ENCODE measurements around the gene TCP11.

DNA sequence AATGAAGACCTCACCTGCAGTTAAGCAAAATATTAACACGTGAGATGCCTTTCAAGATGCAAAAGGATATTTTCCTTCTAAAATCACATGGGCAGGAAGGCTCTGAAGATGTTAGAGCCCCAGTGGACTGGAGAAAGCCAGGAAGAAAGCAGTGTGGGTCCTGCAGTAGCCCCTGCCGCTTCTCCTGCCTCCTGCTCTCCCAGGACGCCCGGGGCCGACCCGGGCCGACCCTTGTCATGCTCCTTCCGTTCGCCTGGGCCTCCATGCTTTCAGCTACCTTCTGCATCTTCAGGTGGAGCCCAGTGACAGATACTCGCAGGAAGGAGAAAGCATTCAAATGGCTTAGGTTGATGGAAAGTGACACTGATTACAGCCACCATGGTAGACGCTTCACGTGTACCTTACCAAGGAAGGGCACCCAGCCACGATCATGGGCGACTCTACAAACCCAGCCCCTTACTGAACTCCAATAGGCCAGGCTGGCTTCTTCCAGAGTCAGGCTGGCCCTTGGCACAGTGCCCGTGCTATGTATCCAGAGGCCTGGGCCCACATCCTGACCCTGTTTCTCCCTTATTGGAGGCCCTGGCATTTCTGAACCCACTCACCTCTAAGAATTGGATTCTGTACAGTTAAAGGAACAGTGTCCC, 69.0 kb downstream of the TCP11 start:
- TF ChIP-seq, protein P1, sequence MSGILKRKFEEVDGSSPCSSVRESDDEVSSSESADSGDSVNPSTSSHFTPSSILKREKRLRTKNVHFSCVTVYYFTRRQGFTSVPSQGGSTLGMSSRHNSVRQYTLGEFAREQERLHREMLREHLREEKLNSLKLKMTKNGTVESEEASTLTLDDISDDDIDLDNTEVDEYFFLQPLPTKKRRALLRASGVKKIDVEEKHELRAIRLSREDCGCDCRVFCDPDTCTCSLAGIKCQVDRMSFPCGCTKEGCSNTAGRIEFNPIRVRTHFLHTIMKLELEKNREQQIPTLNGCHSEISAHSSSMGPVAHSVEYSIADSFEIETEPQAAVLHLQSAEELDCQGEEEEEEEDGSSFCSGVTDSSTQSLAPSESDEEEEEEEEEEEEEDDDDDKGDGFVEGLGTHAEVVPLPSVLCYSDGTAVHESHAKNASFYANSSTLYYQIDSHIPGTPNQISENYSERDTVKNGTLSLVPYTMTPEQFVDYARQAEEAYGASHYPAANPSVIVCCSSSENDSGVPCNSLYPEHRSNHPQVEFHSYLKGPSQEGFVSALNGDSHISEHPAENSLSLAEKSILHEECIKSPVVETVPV (CRISPR knock-in tag; IDR thresholded peaks at IDR 0.05), result no peak
- TF ChIP-seq, protein P2, sequence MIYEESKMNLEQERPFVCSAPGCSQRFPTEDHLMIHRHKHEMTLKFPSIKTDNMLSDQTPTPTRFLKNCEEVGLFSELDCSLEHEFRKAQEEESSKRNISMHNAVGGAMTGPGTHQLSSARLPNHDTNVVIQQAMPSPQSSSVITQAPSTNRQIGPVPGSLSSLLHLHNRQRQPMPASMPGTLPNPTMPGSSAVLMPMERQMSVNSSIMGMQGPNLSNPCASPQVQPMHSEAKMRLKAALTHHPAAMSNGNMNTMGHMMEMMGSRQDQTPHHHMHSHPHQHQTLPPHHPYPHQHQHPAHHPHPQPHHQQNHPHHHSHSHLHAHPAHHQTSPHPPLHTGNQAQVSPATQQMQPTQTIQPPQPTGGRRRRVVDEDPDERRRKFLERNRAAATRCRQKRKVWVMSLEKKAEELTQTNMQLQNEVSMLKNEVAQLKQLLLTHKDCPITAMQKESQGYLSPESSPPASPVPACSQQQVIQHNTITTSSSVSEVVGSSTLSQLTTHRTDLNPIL (CRISPR knock-in tag; IDR thresholded peaks at IDR 0.05; ENCODE audit: low read depth), result no peak
- TF ChIP-seq, protein P3, sequence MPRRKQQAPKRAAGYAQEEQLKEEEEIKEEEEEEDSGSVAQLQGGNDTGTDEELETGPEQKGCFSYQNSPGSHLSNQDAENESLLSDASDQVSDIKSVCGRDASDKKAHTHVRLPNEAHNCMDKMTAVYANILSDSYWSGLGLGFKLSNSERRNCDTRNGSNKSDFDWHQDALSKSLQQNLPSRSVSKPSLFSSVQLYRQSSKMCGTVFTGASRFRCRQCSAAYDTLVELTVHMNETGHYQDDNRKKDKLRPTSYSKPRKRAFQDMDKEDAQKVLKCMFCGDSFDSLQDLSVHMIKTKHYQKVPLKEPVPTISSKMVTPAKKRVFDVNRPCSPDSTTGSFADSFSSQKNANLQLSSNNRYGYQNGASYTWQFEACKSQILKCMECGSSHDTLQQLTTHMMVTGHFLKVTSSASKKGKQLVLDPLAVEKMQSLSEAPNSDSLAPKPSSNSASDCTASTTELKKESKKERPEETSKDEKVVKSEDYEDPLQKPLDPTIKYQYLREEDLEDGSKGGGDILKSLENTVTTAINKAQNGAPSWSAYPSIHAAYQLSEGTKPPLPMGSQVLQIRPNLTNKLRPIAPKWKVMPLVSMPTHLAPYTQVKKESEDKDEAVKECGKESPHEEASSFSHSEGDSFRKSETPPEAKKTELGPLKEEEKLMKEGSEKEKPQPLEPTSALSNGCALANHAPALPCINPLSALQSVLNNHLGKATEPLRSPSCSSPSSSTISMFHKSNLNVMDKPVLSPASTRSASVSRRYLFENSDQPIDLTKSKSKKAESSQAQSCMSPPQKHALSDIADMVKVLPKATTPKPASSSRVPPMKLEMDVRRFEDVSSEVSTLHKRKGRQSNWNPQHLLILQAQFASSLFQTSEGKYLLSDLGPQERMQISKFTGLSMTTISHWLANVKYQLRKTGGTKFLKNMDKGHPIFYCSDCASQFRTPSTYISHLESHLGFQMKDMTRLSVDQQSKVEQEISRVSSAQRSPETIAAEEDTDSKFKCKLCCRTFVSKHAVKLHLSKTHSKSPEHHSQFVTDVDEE (CRISPR knock-in tag; IDR thresholded peaks at IDR 0.05), result no peak
- no peak for TF ChIP-seq ZNF70 (CRISPR knock-in tag; IDR thresholded peaks at IDR 0.05)
- no peak for TF ChIP-seq OSR1 (CRISPR knock-in tag; IDR thresholded peaks at IDR 0.05)
- TF ChIP-seq ISL1 (CRISPR knock-in tag; IDR thresholded peaks at IDR 0.05), result no peak
- TF ChIP-seq GLIS3 (CRISPR knock-in tag; IDR thresholded peaks at IDR 0.05), result no peak
- TF ChIP-seq, protein P4, sequence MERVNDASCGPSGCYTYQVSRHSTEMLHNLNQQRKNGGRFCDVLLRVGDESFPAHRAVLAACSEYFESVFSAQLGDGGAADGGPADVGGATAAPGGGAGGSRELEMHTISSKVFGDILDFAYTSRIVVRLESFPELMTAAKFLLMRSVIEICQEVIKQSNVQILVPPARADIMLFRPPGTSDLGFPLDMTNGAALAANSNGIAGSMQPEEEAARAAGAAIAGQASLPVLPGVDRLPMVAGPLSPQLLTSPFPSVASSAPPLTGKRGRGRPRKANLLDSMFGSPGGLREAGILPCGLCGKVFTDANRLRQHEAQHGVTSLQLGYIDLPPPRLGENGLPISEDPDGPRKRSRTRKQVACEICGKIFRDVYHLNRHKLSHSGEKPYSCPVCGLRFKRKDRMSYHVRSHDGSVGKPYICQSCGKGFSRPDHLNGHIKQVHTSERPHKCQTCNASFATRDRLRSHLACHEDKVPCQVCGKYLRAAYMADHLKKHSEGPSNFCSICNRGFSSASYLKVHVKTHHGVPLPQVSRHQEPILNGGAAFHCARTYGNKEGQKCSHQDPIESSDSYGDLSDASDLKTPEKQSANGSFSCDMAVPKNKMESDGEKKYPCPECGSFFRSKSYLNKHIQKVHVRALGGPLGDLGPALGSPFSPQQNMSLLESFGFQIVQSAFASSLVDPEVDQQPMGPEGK (CRISPR knock-in tag; IDR thresholded peaks at IDR 0.05; ENCODE audit: borderline replicate concordance), result no peak
- TF ChIP-seq BACH2 (CRISPR knock-in tag; IDR thresholded peaks at IDR 0.05; ENCODE audit: borderline replicate concordance), result no peak
- TF ChIP-seq SNAI2 (CRISPR knock-in tag; IDR thresholded peaks at IDR 0.05), result no peak
